Ectodermal cell (in vitro differentiated cells): Measurements from ENCODE around the gene PTGER4.
"Not testable (repeated sequence)": the region's sequence is repeated elsewhere in the genome, so short reads cannot be mapped to it uniquely, and the experiment has no call there.

Experiments
- H3K27ac ChIP-seq: 2 replicates; pipeline ENCODE4 v1.7.0; 2013; ENCODE audit warnings: mild to moderate bottlenecking, low read depth, low read length; ENCODE audit not compliant: insufficient read depth, poor library complexity, severe bottlenecking
- H3K27me3 ChIP-seq: 2 replicates; pipeline ENCODE4 v1.7.0; 2013; ENCODE audit warnings: mild to moderate bottlenecking, low read length; ENCODE audit not compliant: insufficient read depth, control insufficient read depth, poor library complexity, severe bottlenecking
- H3K36me3 ChIP-seq: one replicate; pipeline ENCODE4 v1.7.0; 2013; ENCODE audit warnings: low read length; ENCODE audit not compliant: control insufficient read depth, insufficient read depth
- H3K4me1 ChIP-seq: one replicate; pipeline ENCODE4 v1.7.0; 2013; ENCODE audit warnings: low read length; ENCODE audit not compliant: control insufficient read depth, insufficient read depth
- H3K4me3 ChIP-seq: 2 replicates; pipeline ENCODE4 v1.7.0; 2013; ENCODE audit warnings: low read depth, low read length, control low read depth; ENCODE audit not compliant: insufficient read depth
- H3K9me3 ChIP-seq: 2 replicates; pipeline ENCODE4 v1.7.0; 2013; ENCODE audit warnings: mild to moderate bottlenecking, low read length, moderate library complexity; ENCODE audit not compliant: control insufficient read depth
- WGBS, 2 experiments: methylation state at CpG; one replicate each; pipeline ENCODE4 v1.1.7; 2013; ENCODE audit warnings: missing lambda C conversion rate in 2 of 2; 5-methylcytosine and 5-hydroxymethylcytosine counted together

The PTGER4 gene

GRCh38 chr5:40717281-40717680 is 37.6 kb downstream of the PTGER4 start:
- H3K4me3 ChIP-seq: no peak overlapping the region
- H3K36me3 ChIP-seq: no peaks in the 10 kb centered on the region
- no peaks in the 10 kb centered on the region for H3K27me3 ChIP-seq
- no peaks in the 10 kb centered on the region for H3K9me3 ChIP-seq
- no peak overlapping the region for H3K27ac ChIP-seq
- H3K4me1 ChIP-seq: no peaks in the 10 kb centered on the region

- Histone ChIP-seq H3K9me3 (no peaks in the 10 kb centered on the region), H3K27me3 (no peaks in the 10 kb centered on the region), H3K4me1 (no peaks in the 10 kb centered on the region), H3K36me3 (peaks cover 8% of the 10 kb centered on the region), H3K27ac (no peak overlapping the region), H3K4me3 (no peak overlapping the region)
These were observed 40.4 kb downstream of the PTGER4 start for GRCh38 chr5:40720069-40720468.

GRCh38 chr5:40722497-40722911 is 42.8 kb downstream of the PTGER4 start:
- WGBS, 2 experiments: 93% methylated on average over 37 of the region's 37 CpGs
- H3K27ac ChIP-seq, H3K36me3 ChIP-seq, H3K4me1 ChIP-seq, H3K4me3 ChIP-seq, H3K27me3 ChIP-seq, H3K9me3 ChIP-seq: not testable (repeated sequence)

GRCh38 chr5:40733434-40733833 is 53.7 kb downstream of the PTGER4 start:
- 71 to 82% methylated on average over 2 of the region's 2 CpGs for WGBS, 2 experiments
- H3K4me1 ChIP-seq: peaks cover 3% of the 10 kb centered on the region
- H3K27me3 ChIP-seq: no peaks in the 10 kb centered on the region
- no peaks in the 10 kb centered on the region for H3K36me3 ChIP-seq
- H3K9me3 ChIP-seq: no peaks in the 10 kb centered on the region
- no peak overlapping the region for H3K27ac ChIP-seq
- H3K4me3 ChIP-seq: no peak overlapping the region

GRCh38 chr5:40733879-40734563 is 54.3 kb downstream of the PTGER4 start:
- H3K9me3 ChIP-seq: no peaks in the 10 kb centered on the region
- no peak overlapping the region for H3K27ac ChIP-seq
- H3K36me3 ChIP-seq: no peaks in the 10 kb centered on the region
- H3K4me1 ChIP-seq: peaks cover 3% of the 10 kb centered on the region
- 72 to 85% methylated on average over 3 of the region's 3 CpGs for WGBS, 2 experiments
- no peak overlapping the region for H3K4me3 ChIP-seq
- no peaks in the 10 kb centered on the region for H3K27me3 ChIP-seq

GRCh38 chr5:40734986-40735385 is 55.3 kb downstream of the PTGER4 start:
- Histone ChIP-seq H3K4me1 (peaks cover 3% of the 10 kb centered on the region), H3K9me3 (peaks cover 2% of the 10 kb centered on the region), H3K27me3 (no peaks in the 10 kb centered on the region), H3K27ac (no peak overlapping the region), H3K36me3 (no peaks in the 10 kb centered on the region), H3K4me3 (no peak overlapping the region)
- WGBS, 2 experiments: 95 to 97% methylated on average over 2 of the region's 2 CpGs

- H3K36me3 ChIP-seq: no peaks in the 10 kb centered on the region
- H3K4me3 ChIP-seq: no peak overlapping the region
- H3K9me3 ChIP-seq: peaks cover 2% of the 10 kb centered on the region
- H3K27ac ChIP-seq: no peak overlapping the region
- H3K4me1 ChIP-seq: peaks cover 3% of the 10 kb centered on the region
- H3K27me3 ChIP-seq: no peaks in the 10 kb centered on the region
These were observed 55.9 kb downstream of the PTGER4 start for GRCh38 chr5:40735609-40736008.

GRCh38 chr5:40736103-40736875 is 56.6 kb downstream of the PTGER4 start:
- 38% methylated on average over 1 of the region's 1 CpG; no CpG with 5 or more reads in 1 of the 2 experiments for WGBS, 2 experiments
- Histone ChIP-seq H3K4me1 (peaks cover 3% of the 10 kb centered on the region), H3K9me3 (peaks cover 2% of the 10 kb centered on the region), H3K36me3 (peaks cover 4% of the 10 kb centered on the region), H3K27me3 (no peaks in the 10 kb centered on the region), H3K4me3 (no peak overlapping the region), H3K27ac (no peak overlapping the region)

- no peaks in the 10 kb centered on the region for H3K27me3 ChIP-seq
- H3K4me1 ChIP-seq: peaks cover 3% of the 10 kb centered on the region
These were observed 58.8 kb downstream of the PTGER4 start for GRCh38 chr5:40738502-40738901.

More at GRCh38 chr5:40738502-40738901, 58.8 kb downstream of the PTGER4 start:
- peaks cover 2% of the 10 kb centered on the region for H3K9me3 ChIP-seq
- H3K36me3 ChIP-seq: peaks cover 7% of the 10 kb centered on the region
- H3K4me3 ChIP-seq: no peak overlapping the region
- no peak overlapping the region for H3K27ac ChIP-seq
